GM18873 (cell line): ENCODE data around the gene DLEU7.

Source experiments
- ATAC-seq: cut with Tn5 transposase; IDR thresholded peaks from one replicate; pipeline ENCODE4 v1.9.1; 2021; ENCODE audit warnings: mild to moderate bottlenecking, moderate library complexity, moderate number of reproducible peaks; ENCODE audit not compliant: unreplicated experiment, low FRiP score

Gene DLEU7

GRCh38 chr13:50843257-50844083 is at the start of gene DLEU7:
Gene DLEU7, minus strand, starts transcription at chr13:50843692. Its CDS starts 46 bp downstream, at chr13:50843646.
- no peak for ATAC-seq

- ATAC-seq: no peak
Measured at GRCh38 chr13:50892210-50892944, 48.9 kb upstream of the DLEU7 start.

GRCh38 chr13:50891206-50891605 is 47.7 kb upstream of the DLEU7 start:
- no peak for ATAC-seq

- no peak for ATAC-seq
Measured at GRCh38 chr13:50889317-50889716, 45.8 kb upstream of the DLEU7 start.

GRCh38 chr13:50888362-50888761 is 44.9 kb upstream of the DLEU7 start:
- no peak for ATAC-seq

- no peak for ATAC-seq
Measured at GRCh38 chr13:50887151-50887550, 43.7 kb upstream of the DLEU7 start.

- no peak for ATAC-seq
Measured at GRCh38 chr13:50884265-50884664, 40.8 kb upstream of the DLEU7 start.

- ATAC-seq: no peak
Measured at GRCh38 chr13:50883728-50884127, 40.2 kb upstream of the DLEU7 start.

- no peak for ATAC-seq
Measured at GRCh38 chr13:50882816-50883435, 39.4 kb upstream of the DLEU7 start.

GRCh38 chr13:50873991-50874390 is 30.5 kb upstream of the DLEU7 start:
- no peak for ATAC-seq

GRCh38 chr13:50873467-50873866 is 30.0 kb upstream of the DLEU7 start:
- ATAC-seq: no peak

- ATAC-seq: no peak
Measured at GRCh38 chr13:50871405-50871804, 27.9 kb upstream of the DLEU7 start.

GRCh38 chr13:50867637-50867945 is 24.1 kb upstream of the DLEU7 start:
- no peak for ATAC-seq

GRCh38 chr13:50866817-50867636 is 23.5 kb upstream of the DLEU7 start:
- ATAC-seq: no peak

GRCh38 chr13:50864492-50864891 is 21.0 kb upstream of the DLEU7 start:
- ATAC-seq: no peak

- no peak for ATAC-seq
Measured at GRCh38 chr13:50855681-50856080, 12.2 kb upstream of the DLEU7 start.

- ATAC-seq: no peak
Measured at GRCh38 chr13:50850445-50850844, 7.0 kb upstream of the DLEU7 start.

- ATAC-seq: no peak
Measured at GRCh38 chr13:50847501-50847900, 4.0 kb upstream of the DLEU7 start.

- no peak for ATAC-seq
Measured at GRCh38 chr13:50846861-50847475, 3.5 kb upstream of the DLEU7 start.

GRCh38 chr13:50845211-50845610 is 1.7 kb upstream of the DLEU7 start:
- no peak for ATAC-seq
